SKM-1 (cell line): Measurements from ENCODE around the gene KDM2A.

ENCODE experiments used
- DNase-seq: peaks from one replicate; lab custom pipeline; 2025; ENCODE audit not compliant: unreplicated experiment; lab: John Stamatoyannopoulos, UW

KDM2A gene

DNA sequence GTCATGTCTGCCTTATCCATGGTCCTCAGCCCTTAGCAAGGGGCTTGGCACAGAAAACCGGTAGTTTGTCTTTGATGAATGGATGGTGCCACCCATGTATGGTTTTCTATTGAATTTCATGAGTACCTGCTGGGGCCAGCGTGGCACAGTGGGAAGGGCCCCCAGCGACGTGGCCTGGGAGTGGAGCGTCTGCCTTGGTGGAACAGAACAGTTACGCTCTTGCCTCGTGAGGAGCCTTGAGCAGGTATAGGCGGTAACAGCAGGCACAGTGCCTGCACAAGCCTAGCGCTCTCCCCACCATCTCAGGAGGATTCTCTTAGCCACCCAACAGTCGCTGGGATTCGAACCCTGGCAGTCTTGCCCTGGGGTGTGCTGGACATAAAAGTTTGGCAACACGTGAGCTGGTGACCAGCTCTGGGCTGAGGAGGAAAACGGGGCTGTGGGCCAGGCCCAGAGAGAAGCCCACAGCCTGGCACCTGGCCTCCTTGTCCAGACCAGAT is 181.2 kb downstream of the KDM2A start:
- DNase-seq = no peak

DNA sequence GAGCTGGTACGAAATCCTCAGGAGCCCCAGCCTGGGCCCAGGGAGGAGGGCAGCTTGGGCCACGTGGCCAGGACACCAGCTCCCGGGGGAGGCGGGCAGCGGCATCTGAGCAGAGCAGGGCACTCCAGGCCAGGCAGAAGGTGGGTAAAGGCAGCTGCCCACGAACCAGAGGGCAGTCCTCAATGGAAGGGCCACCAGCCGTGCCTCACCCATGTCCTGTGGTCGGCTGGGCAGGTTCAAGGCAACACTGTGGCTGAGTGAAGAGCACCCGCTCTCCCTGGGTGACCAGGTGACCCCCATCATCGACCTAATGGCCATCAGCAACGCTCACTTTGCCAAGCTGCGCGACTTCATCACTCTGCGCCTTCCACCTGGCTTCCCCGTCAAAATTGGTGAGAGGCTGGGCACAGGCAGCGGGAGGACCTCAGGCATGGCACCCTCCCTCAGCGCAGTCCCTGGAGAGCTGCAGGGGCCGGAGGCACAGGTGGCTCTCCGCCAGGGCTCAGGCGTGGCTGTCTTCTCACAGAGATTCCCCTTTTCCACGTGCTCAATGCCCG is 181.8 kb downstream of the KDM2A start:
- no peak for DNase-seq

DNA sequence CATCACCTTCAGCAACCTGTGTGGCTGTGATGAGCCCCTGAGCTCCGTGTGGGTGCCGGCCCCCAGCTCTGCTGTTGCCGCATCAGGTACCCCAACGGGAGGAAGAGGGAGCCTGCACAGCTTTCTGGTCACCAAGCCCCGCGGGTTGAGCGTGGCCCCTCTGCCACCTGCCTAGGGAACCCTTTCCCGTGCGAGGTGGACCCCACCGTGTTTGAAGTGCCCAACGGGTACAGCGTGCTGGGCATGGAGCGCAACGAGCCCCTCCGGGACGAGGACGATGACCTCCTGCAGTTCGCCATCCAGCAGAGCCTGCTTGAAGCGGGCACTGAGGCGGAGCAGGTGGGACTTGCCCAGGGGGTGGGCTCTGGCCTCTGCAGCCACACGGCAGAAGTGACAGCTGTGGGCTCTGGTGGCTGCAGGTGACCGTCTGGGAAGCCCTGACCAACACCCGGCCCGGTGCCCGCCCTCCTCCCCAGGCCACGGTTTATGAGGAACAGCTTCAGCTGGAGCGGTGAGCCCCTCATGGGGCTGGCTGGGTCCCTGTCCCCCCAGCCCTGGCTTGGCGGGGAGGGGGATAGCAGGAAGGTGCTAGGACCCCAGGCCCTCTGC is 182.4 kb downstream of the KDM2A start:
- no peak for DNase-seq

DNA sequence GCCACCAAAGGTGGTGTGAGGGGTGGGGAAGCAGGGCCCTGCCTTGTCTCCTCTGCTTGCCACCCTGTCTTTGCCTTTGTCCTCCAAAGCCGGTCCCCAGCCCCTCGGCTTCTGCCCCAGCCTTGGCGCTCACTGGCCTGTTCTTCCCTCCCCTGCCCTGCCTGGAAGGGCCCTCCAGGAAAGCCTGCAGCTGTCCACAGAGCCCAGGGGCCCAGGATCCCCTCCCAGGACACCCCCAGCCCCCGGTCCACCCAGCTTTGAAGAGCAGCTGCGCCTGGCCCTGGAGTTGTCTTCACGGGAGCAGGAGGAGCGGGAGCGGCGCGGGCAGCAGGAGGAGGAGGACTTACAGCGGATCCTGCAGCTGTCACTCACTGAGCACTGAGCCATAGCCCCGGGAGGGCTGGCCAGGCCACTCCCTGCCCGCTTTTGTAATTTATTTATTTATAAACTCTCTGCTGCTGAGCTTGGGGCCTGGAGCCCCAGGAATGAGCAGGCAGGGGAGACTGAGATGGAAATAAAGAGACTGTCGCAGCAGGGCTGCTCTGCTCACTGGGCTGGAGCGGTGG is 183.0 kb downstream of the KDM2A start:
- DNase-seq = no peak

DNA sequence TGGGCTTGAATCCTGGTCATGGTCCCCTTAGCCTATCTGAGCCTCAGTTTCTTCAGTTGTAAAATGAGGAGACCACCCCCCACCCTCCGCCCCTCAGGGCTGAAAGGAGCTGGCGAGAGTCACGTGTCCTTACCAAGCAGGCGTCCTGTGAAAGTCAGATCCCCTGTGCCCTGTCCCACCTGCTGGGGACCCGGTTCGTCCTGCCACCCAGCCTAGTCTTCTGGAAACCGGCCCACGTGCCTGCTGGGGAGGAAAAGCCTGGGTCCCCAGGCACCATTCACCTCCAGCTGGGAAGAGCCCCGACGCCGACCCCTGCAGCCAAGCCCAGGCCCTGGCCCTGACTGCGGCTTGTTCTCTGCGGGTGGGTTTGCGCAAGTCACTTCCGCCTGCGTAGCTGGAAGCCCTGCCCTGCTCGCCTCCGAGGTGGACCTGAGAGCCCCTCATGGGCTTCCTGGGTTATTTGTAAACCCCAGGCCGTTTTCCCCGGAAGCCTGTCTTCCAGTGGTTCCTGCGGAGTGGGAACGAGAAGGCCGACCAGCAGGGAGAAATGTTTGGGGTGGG is 183.6 kb downstream of the KDM2A start:
- DNase-seq = no peak

DNA sequence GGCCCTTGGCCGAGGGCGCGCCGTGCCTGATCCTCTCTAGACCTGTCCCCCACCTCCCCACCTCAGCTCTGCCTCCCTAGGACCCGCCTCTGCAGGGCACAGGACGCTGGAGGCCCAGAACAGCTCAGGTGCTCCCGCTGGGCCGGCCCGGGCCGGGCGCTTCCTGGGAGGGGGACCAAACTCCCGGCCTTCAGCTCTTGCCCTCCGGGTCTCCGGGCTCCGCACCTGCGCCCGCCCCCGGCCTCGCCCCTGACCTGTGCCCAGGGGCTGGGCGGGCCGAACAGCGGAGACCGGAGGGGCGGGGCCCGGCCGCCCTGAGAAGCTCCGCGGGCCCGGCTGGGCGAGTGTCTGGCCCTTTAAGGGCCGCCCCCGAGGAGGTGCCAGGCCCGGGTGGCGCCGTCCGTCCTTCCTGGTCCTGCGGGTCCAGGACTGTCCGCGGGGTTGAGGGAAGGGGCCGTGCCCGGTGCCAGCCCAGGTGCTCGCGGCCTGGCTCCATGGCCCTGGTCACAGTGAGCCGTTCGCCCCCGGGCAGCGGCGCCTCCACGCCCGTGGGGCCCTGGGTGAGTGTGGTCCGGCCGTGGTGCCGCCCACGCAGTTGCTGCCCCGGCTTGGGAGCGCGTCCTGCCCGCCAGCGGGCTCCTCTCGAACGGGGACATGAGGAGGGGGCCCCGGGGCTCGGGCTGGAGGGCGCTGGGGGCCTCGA is 184.2 kb downstream of the KDM2A start, which contains the start of gene SSH3:
Gene SSH3 (plus strand): TSS at position 399 of the 703 bp plus-strand sequence. CDS start 96 bp downstream, at position 495.
- no peak for DNase-seq

DNA sequence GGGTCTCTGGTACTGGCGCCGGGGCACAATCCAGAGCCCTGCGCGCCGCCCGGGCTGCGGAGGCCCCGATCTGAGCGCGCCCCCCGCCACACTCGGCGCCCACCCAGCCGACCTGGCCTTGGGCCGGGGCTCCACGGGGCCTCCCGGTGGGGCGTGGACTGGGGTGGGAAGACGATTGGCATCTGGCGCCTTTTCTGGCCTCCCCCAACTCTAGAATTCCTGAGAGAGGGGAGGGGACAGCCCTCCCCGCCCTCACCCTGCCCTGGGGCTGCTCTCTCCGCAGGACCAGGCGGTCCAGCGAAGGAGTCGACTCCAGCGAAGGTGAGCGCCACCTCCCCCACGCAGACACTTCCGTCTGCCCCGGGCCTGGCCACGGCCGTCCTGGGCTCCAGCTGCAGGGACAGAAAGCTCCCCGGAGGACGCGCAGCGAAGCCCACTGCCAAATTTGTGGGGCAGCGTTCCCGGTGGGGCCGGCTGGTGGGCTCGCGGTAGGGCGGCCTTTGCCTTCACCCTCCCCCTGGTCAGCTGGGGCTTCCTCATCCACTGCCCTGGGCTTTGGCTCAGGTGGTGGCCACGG is 184.9 kb downstream of the KDM2A start:
- no peak for DNase-seq

DNA sequence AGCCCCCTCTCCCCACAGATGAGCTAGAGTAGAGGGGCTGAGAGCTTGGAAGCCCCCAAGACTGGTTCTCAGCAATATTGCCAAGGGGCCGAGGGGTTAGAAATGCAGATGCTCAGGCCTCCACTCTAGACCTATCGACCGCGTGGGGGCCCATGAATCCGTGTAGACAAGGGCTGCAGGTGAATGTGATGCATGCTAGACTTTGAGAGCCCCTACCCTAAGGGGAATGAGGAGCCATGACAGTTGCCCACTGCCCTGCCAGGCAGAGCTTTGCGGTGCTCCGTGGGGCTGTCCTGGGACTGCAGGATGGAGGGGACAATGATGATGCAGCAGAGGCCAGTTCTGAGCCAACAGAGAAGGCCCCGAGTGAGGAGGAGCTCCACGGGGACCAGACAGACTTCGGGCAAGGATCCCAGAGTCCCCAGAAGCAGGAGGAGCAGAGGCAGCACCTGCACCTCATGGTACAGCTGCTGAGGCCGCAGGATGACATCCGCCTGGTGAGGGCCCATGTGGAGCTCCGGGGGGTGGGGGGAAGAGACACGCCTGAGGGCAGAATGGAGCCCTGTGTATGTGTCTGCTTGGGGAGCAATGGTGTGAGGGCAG is 185.5 kb downstream of the KDM2A start:
- no peak for DNase-seq

DNA sequence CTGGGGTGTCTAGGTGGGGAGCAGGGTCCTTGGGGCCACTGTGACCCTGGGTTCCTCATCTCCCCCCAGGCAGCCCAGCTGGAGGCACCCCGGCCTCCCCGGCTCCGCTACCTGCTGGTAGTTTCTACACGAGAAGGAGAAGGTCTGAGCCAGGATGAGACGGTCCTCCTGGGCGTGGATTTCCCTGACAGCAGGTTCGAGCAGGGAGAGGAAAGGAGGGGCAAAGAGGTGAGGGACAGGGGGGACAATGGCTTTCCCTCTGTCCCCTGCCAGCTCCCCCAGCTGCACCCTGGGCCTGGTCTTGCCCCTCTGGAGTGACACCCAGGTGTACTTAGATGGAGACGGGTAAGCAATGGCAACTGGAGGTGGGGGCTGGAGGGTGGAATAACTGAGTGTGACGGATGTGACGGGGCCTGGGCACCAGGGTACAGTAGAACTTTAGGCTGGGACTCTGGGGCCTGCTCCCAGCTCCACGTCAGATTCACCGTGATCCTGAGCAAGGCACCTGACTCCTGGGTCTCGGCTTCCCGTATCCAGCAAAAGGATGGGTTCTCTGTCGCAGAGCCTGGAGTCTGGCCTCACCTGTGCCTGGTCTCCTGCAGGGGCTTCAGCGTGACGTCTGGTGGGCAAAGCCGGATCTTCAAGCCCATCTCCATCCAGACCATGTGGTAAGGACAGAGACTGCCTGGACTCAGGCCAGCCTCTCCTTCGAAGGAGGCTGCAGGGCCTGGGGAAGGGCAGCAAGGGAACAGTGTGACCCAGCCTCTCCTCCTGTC is 187.9 kb downstream of the KDM2A start:
- no peak for DNase-seq

DNA sequence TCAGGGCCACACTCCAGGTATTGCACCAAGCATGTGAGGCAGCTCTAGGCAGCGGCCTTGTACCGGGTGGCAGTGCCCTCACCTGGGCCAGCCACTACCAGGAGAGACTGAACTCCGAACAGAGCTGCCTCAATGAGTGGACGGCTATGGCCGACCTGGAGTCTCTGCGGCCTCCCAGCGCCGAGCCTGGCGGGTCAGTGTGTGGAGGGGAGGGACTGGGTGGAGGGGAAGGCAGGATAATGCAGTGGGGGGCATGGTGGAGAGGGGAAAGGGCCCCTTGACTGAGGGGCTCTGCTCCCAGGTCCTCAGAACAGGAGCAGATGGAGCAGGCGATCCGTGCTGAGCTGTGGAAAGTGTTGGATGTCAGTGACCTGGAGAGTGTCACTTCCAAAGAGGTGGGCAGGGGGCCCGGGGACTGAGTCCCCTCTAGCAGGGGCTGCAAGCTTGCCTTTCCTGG is 188.5 kb downstream of the KDM2A start:
- DNase-seq = no peak
